CD4-positive, alpha-beta T cell treated with Interleukin-6 for 4 hours (primary cell): ENCODE data around the gene OGA.

Experiments used
- DNase-seq: peaks from one replicate; pipeline ENCODE4 v3.0.0-alpha.2; 2020; ENCODE audit warnings: mixed read lengths

The OGA gene

GRCh38 chr10:101773923-101774588 lies 44.2 kb downstream of the OGA start:
- no peak for DNase-seq

GRCh38 chr10:101772895-101773761 lies 45.1 kb downstream of the OGA start:
- DNase-seq, result no peak

- DNase-seq, result no peak
Measured at GRCh38 chr10:101772017-101772894, 46.0 kb downstream of the OGA start.

DNA sequence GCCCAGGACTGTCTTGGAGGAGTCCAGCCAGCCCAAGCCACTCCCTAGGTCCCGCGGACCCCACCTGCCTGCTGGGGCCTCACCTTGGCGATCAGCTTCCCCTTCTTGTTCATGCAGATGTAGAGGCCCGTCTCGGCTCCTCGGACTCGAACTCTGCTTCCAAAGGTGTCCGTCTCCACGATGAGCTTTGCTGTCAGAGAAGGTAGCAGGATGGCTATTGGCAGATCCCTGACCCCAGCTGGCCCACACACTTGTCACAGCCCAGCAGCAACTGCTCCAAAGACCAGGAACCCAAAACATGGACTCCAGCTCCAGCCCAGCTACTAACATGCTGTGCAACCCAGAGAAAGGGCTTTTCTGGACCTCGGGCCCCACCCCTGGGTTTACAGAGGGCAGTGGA lies 46.9 kb downstream of the OGA start:
- no peak for DNase-seq

- no peak for DNase-seq
Measured at GRCh38 chr10:101770331-101771215, 47.7 kb downstream of the OGA start.

GRCh38 chr10:101769541-101770180 lies 48.6 kb downstream of the OGA start:
- DNase-seq, result no peak

DNA sequence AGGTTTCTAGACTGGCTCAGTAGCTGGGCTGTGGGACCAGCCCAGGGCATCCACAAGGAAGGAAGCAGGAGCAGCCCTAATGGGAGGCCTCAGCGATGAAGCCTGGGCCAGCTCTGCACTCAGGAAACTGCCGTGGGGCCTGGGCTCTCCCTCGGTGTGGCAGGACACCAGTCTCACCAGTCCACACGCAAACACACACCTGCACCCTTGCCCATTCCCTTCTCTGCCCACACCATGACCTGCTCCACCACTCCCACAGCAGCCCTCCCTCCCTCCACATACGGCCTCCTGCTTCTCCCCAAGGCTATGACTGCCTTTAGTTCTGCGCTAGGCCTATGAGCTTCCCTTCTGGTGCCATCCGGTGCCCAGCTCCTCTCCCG lies 49.5 kb downstream of the OGA start:
- no peak for DNase-seq

DNA sequence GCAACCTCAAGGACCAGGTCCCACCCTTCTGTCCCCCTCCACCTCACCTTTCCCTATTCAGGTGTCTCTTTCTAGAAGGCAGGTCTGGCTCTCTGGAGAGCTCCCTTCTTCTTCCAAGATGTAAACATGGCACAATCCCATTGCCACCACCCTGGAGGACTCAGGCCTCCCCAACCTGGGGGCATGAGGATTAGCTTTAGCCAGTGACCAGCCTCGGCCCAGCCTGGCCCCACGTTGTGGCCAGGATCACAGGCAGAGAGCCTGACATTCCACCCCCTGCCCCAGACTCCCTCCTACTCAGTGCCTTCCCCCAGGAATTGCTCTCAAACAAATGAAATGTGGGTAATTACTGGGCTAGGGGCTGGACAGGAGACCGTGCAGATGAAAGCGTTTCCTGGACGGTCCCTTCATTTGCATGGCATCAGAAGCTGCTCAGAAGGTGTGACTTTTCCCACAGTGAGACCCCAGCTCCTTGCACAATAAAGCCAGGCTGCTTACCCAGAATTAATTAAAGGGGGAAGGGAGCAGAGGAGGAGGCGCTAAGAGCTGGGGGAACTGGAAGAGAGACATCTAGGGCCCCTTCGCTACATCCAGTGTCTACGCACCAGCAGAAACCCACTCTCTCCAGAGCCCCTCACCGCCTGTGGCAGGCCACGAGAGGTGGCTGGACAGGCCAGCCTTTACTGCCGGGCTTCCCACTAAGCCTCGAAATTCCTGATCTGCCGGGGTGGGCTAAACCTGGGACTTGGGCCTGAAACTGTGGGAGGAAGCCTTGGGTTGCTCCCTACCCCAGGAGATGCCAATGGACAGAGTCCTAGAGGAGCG lies 50.1 kb downstream of the OGA start:
- DNase-seq, result no peak

DNA sequence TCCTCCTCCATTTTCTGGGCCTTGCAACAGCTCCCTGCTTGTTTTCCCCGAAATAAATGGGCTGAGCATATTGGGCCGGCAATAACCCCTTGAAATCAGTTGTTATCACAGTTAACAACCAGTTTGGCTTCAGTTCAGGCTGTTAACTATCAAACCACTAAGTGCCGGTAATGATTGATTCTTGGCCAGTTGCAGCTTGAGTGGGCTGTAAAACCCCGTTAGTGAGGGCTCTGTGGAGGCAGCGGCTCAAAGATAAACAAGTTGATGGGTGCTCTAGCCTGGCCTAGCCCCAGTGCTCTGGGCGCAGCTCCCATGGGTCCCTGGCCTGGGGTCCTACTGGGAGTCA lies 50.7 kb downstream of the OGA start:
- DNase-seq, result no peak

- no peak for DNase-seq
Measured at GRCh38 chr10:101766753-101767599, 51.3 kb downstream of the OGA start.

- no peak for DNase-seq
Measured at GRCh38 chr10:101766306-101766705, 51.9 kb downstream of the OGA start.

GRCh38 chr10:101763141-101763846 lies 55.0 kb downstream of the OGA start:
- DNase-seq, result no peak

DNA sequence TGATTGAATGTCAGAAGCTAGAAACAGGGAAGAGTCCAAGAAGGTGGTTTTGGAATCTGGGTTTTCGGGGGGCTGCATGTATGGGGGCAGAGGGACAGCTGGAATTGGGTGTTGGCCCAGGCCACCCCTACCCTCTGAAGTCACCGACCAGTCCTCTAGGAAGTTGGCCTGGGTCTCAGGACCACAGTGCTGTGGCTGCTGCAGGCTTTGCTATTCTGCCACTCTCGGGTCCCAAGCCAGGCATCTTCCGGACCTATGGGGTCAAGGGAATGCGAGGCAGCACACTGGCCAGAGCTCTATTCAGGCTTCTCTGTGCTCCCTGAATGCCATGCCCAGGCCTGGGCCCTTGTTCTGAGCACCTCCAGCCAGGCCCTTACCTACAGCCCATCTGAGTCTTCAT lies 55.5 kb downstream of the OGA start:
- no peak for DNase-seq

- DNase-seq, result no peak
Measured at GRCh38 chr10:101761226-101761625, 57.0 kb downstream of the OGA start.

DNA sequence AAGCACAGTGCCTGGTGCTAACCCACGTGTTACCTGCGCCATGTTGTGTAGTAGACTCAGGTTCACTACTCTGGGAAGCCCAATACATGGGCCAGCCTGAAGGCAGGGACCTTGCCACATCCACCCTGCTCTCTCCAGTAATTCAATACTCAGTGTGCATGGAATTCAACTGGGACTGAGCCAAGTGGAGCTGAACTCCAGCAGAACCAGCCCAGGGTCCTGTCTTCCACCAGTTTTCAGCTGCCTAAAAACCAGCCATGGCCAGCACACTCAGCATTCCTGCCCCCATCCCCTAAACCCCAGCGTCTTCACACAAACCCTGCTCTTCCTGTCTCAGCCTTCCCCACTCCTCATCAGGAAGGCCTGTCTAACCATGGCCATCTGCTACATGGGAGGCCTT lies 57.7 kb downstream of the OGA start:
- no peak for DNase-seq

GRCh38 chr10:101759309-101760247 lies 58.7 kb downstream of the OGA start:
- DNase-seq, result no peak

DNA sequence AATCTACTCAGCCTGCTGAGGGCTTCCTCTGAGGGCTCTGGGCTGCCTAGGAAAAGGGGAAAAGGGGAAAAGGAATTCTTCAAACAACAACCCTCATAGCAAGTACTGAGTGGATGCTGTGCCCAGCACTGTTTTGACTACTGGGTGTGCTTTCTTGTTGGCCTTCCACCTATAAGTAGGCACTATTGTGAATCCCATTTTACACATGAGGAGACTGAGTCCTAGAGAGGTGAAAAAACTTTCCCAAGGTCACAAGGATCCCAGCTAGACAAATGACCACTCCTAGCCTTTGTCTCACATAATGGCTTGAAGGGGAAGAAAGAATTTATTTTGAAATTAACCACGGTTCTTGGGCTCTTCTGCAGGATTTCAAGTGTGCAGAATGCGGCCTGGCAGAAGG lies 59.4 kb downstream of the OGA start:
- no peak for DNase-seq

DNA sequence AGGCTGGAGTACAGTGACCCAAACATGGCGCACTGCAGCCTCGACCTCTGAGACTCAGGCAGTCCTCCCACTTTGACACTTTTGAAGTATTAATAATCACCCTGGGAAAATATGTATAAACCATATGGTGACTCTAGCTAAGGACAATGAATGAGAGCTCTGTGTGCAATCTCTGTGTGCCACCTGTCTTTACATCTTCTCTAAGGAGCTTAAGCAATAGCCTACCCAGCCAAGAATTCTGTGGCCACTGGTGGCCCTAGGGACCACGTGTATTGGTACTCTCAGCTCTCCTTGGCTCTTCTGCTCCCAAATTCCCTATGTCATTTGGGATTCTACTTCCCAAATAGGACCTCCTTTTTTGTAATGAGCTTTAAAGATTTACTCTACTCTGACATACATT lies 66.0 kb downstream of the OGA start:
- DNase-seq, result no peak
